Brain microvascular endothelial cell (primary cell): ENCODE data around the gene ESPL1.
A peak's percentile ranks its signal among the peaks of the same experiment; 100 is the strongest.

Experiments used
- DNase-seq: peaks from one replicate; pipeline ENCODE4 v3.0.0-alpha.2; 2020
- H3K27ac ChIP-seq: fragments of 250-450 bp; sonication (Bioruptor Pico); 2 replicates; pipeline ENCODE4 v1.5.1; 2020; ENCODE audit warnings: mild to moderate bottlenecking, moderate library complexity
- H3K27me3 ChIP-seq: fragments of 250-450 bp; sonication (Bioruptor Pico); replicated peaks from 2 replicates; pipeline ENCODE4 v1.5.1; 2020; ENCODE audit warnings: mild to moderate bottlenecking
- H3K36me3 ChIP-seq: fragments of 250-450 bp; sonication (Bioruptor Pico); replicated peaks from 2 replicates; pipeline ENCODE4 v1.5.1; 2020; ENCODE audit warnings: mild to moderate bottlenecking
- H3K4me3 ChIP-seq: 2 replicates; pipeline ENCODE4 v1.5.1; 2011; ENCODE audit warnings: low read depth, mild to moderate bottlenecking, control low read depth, low read length, moderate library complexity
- CTCF ChIP-seq: IDR thresholded peaks from 2 replicates; pipeline ENCODE4 v1.5.1; 2011; ENCODE audit warnings: low read depth, mild to moderate bottlenecking, moderate library complexity, low read length, control low read depth, inconsistent platforms; ENCODE audit errors: missing control alignments
- in situ Hi-C: cut with HindIII; loops from 2 replicates; pipeline ENCODE4 v1.10.0; 2017; ENCODE audit warnings: low sequenced_read_pairs, low pct_ligation_motif_present

The ESPL1 gene

DNA sequence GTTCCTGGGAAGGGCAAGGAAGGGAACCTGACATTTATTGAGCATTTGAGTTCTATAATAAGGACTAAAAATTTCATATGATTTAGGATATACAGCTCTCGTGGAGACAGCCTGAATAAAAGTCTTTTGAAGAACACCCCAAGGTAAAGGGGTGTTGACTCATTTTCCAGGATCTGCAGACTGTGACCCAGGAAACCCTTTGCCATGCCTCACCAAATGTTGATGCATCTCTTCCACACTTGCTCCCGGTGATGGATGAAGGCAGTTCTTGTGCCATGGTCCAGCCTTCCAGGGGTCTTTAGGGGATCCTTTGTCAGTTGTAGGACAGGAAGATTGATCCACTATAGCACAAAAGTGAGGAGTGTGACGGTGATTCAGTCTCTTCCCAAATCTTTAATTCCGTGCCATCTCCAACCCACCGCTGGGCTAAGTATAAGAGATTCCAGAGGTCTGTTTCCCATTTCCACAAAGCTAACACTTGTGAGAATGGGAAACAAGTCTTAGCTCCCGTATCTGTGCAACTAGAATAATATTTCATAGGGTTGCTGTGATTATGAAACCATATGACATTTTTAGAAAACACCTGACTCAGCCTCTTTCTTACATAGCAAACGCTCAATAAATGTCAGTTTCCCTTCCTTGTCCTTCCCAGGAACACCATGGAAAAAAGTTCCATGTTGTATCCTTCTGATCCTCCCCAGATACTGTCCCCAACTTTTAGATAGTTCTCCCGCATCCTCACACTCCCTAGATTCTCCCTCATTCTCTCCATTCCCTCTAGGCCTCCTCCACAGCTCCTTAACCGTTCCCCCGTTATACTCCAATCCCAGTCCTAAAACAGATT, 52.5 kb downstream of the ESPL1 start:
- Histone ChIP-seq H3K27me3 (no peaks in the 10 kb centered on the region), H3K36me3 (peaks cover 11% of the 10 kb centered on the region), H3K27ac (peak overlapping the region; percentile 85), H3K4me3 (peak overlapping the region; percentile 93)
- TF ChIP-seq CTCF = no peak
- in situ Hi-C loops = no loop called here
- no peak for DNase-seq

DNA sequence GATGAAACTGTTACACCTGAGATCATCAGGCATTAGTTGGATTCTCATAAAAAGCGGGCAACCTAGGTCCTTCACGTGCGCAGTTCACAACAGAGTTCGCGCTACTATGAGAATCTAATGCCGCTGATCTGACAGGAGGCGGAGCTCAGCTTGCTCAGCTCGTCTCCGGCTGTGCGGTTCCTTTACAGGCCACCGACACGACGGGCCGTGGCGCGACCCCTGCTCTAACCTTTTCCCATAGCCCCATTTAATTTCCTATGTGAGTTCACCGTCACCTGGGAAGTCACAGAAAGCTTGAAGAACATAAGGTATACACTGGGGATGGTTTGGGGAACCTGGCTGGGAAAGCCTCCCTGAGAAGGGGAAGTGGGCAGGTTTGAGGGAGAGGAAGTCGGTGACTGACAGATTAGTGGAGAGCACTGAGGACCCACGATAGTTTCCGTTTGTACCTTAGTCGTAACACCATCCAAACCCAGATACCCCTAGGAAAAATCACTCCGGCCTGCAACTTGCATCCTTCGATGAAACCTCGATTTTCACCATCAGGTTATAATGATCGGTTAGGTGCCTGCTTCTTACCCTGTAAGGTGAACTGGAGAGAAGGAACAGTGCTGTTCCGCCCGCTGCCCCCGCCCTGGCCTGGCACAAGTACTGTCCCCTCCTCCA, 56.1 kb downstream of the ESPL1 start:
- Histone ChIP-seq H3K27me3 (no peaks in the 10 kb centered on the region), H3K36me3 (no peaks in the 10 kb centered on the region), H3K4me3 (peak overlapping the region; percentile 59), H3K27ac (no peak overlapping the region)
- no peak for TF ChIP-seq CTCF
- no peak for DNase-seq
- in situ Hi-C loops = no loop called here

GRCh38 chr12:53324779-53325510, 56.8 kb downstream of the ESPL1 start:
- peak; percentile 81 for TF ChIP-seq CTCF
- Histone ChIP-seq H3K27ac (peak overlapping the region; percentile 38), H3K4me3 (peak overlapping the region; percentile 59), H3K27me3 (no peaks in the 10 kb centered on the region), H3K36me3 (no peaks in the 10 kb centered on the region)
- in situ Hi-C loops = no loop called here
- DNase-seq = peak; percentile 68

DNA sequence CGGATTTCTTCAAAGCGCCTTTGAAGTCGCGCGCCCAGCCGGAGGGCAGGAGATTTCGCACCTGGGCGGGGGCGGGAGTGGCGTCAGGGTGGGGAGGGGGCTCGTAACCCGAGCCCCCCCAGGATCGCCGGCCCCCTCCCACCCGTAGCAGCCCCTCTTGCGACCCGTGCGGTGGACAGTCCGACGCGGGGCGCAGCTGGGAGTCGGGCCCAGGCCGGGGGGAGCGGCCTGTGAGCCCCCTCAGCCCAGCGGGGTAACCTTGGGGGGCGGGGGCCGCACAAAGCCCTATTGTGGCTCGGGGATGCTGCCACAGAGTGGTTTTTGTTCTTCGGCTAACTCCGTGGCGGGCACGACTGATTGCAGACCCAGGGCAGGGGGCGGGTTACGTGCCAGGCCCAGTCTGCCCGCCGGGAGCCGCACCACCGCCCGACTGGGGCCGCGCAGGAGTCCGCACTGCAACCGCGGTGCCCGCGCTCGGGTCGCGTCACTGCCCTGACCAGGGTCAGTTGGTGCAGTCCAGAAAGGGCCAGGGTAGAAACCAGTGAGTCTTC, 57.5 kb downstream of the ESPL1 start:
- DNase-seq = no peak
- no peak for TF ChIP-seq CTCF
- Histone ChIP-seq H3K36me3 (no peaks in the 10 kb centered on the region), H3K27me3 (no peaks in the 10 kb centered on the region), H3K4me3 (peak overlapping the region; percentile 59), H3K27ac (no peak overlapping the region)
- in situ Hi-C loops = no loop called here

DNA sequence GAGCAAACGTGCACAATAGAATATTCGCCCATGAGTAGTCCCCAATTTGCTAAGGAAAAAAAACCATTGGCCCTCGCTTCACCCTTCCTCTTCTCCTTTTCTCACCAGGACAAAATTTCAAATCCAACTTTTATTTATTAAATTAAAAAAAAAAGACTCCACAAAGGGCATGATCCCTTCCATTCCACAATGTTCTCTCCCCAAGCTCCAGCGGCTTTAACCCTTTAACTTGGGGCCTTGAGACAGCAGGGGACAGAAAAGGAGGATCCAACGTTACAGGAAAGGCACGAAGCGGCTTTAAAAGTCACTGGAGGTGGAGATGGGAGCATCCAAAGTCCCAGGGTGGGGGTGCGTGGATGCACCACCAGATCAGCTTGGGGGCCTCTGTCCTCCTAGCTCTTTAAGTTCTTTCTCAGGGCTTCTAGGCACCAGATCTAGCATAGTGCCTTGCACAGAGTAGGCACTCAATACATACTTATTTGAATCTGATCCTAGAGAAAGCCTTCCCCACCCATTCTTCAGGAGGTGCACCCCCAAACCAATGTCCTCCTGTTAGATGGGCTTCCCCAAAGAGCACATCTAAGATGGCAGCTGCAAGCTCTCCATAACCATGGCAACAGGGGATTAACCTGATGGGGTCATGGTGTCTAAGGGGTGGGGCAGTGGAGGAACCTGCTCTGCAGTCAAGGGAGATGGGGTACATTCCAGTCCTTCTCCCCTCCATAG, 58.5 kb downstream of the ESPL1 start:
- Histone ChIP-seq H3K4me3 (no peak overlapping the region), H3K27ac (no peak overlapping the region), H3K27me3 (no peaks in the 10 kb centered on the region), H3K36me3 (no peaks in the 10 kb centered on the region)
- no peak for TF ChIP-seq CTCF
- in situ Hi-C loops = no loop called here
- no peak for DNase-seq
